NT2/D1 (cell line): ENCODE data around the gene SERPINB1.

ENCODE experiments used
- SUZ12 ChIP-seq: IDR thresholded peaks from 2 replicates; pipeline ENCODE4 v1.6.1; 2011; ENCODE audit not compliant: insufficient read length, insufficient read depth; ENCODE audit errors: extremely low read depth
- YY1 ChIP-seq: IDR thresholded peaks from 2 replicates; pipeline ENCODE4 v1.6.1; 2011; ENCODE audit not compliant: insufficient read length, insufficient read depth
- ZNF274 ChIP-seq: IDR thresholded peaks from 2 replicates; pipeline ENCODE4 v1.6.1; 2011; ENCODE audit warnings: mild to moderate bottlenecking, low read depth, low read length

- no peak for TF ChIP-seq ZNF274
- no peak for TF ChIP-seq YY1
- TF ChIP-seq SUZ12, result no peak
These were observed 37.8 kb downstream of the SERPINB1 start for GRCh38 chr6:2803731-2804429.
